ENCODE results near the gene AFF1.
"Not testable (repeated sequence)": the region's sequence is repeated elsewhere in the genome, so short reads cannot be mapped to it uniquely, and the experiment has no call there.

The AFF1 gene

DNA sequence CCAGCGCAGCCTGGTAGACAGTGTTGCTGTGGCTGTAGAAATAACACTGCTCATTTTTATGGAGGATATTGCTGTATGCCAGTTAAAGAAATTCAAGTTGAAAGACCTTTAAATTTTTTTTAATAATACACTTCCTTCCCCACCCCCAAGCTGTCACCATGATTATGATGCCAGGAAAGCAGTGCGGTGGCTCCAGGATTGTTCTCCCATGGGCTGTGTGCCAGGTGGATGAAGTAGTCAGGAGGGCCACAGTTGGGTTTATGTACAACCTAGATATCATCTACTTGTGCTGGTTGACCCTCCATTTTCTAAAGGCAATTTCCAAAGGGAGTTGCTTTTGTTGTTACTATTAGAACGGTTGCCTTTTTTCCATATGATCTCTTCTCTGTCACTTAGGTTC lies 136.6 kb downstream of the AFF1 start:
- TF ChIP-seq GATA1 (IDR thresholded peaks at IDR 0.05; ENCODE audit: low read depth, low read length) (no peak), POLR2A (IDR thresholded peaks at IDR 0.05; ENCODE audit: low read length) (no peak)
- no peak for DNase-seq

DNA sequence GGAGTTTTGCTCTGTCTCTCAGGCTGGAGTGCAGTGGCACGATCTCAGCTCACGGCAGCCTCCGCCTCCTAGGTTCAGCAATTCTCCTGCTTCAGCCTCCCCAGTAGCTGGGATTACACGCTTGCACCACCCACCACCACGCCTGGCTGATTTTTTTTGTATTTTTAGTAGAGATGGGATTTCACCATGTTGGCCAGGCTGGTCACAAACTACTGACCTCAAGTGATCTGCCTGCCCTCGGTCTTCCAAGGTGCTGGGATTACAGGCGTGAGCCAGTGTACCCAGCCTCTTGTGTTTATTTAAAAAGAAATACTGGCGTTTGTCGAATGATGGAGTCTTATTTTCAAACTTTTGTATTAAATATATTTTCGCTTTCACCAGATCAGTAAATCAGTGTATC lies 137.7 kb downstream of the AFF1 start:
- not testable (repeated sequence) for DNase-seq

DNA sequence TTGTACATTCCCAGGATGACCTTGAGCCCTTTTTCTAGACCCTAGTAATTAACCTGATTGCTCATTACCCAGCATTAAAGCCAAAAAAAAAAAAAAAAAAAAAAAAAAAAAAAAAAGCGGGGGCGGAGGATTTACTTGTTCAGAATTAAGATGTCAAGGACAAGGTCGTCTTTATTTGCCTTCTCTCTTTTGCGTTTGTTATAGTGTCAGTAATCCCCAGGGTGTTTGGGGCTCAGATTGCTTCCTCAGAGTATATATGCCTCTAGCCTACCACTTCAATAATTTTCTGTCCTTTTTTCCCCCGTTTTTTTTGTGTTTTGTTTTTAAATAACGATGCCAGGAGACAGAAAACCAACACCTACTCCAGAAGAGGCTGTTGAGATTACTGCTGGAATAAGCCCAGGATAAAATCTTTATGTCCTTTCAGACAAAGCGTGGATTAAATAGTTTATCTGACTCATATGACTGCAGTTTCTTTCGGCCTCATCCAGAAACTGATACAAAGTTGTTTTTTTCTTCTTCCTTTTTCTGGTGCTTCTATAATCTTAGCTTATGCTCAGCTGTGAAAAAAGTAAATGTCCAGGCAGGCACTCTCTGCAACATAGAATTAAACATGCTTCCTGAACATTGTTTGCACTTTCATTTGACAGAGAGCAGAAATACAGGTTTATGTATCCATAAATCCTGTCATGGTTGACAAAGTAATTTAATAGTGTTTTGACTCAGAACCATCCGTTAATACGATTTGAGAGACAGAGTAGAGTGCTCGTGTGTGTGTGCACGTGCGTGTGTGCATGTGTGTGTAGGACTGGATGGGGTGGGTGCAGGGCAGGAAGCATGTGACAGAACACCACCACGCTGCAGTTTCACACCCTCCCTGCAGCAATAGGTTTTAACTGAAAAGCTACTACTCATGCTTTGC lies 138.6 kb downstream of the AFF1 start:
- peak in 1 of 2 experiments; percentile 17 for DNase-seq
- TF ChIP-seq GATA1 (IDR thresholded peaks at IDR 0.05; ENCODE audit: low read depth, low read length), result no peak
- TF ChIP-seq POLR2A (IDR thresholded peaks at IDR 0.05; ENCODE audit: low read length), result no peak

GRCh38 chr4:87074121-87074488 lies 139.3 kb downstream of the AFF1 start:
- no peak for DNase-seq
- TF ChIP-seq POLR2A (IDR thresholded peaks at IDR 0.05; ENCODE audit: low read length) (no peak), GATA1 (IDR thresholded peaks at IDR 0.05; ENCODE audit: low read depth, low read length) (no peak)

DNA sequence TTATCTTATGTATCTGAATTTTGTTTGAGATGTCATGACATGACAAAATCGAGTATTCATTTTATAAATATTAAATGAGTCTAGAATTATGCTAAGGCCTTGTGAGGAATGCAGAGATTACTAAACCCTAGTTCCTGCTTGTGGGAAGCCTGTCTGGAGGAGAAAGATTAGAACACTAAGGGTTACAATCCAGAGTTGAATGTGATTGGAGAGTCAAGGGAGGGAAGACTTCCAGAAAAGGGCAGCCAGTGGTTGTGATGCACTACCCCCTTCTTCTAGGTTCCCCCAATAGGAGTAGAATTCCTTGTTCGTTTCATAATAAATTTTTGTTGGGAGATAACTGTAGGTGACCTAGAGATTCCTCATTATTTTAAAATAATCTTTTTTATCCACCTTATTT lies 141.1 kb downstream of the AFF1 start:
- DNase-seq, result no peak
- TF ChIP-seq POLR2A (IDR thresholded peaks at IDR 0.05; ENCODE audit: low read length) (no peak), GATA1 (IDR thresholded peaks at IDR 0.05; ENCODE audit: low read depth, low read length) (no peak)

DNA sequence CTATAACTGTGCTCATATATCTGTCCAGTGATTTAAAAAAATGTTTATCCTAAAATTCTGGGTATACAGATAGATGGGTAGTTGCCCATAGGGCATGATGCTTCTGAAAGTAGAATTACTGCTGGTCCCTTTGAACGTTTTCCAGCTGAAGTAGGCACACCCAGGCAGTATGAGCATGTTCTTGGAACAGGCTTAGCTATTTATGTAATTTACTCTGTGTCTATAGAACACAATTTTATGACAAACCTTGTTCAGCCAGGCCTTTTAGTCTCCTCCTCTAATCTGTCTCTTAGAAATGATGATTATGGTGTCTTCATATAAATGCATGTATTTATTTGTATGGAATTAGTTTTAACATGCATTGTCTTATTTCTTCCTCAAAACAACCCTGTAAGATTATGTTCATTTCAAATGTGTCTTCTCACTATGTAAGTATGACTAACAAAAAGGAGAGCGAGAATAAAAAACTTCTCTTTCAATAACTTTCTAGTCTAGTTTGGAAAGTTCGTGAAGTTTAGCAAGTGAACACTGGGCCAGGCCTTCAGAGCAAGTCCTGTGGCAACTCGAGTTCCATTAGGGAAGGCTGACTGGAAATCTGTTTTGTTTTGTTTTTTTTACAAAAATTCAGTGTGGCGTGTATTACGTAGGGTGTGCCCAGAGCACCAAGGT lies 142.0 kb downstream of the AFF1 start:
- no peak for TF ChIP-seq POLR2A (IDR thresholded peaks at IDR 0.05; ENCODE audit: low read length)
- no peak for TF ChIP-seq GATA1 (IDR thresholded peaks at IDR 0.05; ENCODE audit: low read depth, low read length)
- DNase-seq, result no peak

- no peak for TF ChIP-seq POLR2A (IDR thresholded peaks at IDR 0.05; ENCODE audit: low read length)
- no peak for TF ChIP-seq GATA1 (IDR thresholded peaks at IDR 0.05; ENCODE audit: low read depth, low read length)
These were observed 143.2 kb downstream of the AFF1 start for GRCh38 chr4:87077914-87078585.

GRCh38 chr4:87078987-87079486 lies 144.2 kb downstream of the AFF1 start:
- DNase-seq, result no peak
- no peak for TF ChIP-seq GATA1 (IDR thresholded peaks at IDR 0.05; ENCODE audit: low read depth, low read length)
- no peak for TF ChIP-seq POLR2A (IDR thresholded peaks at IDR 0.05; ENCODE audit: low read length)

More at GRCh38 chr4:87077914-87078585, 143.2 kb downstream of the AFF1 start:
- no peak for DNase-seq

- peak; percentile 34 to 47 for DNase-seq
- no peak for TF ChIP-seq POLR2A (IDR thresholded peaks at IDR 0.05; ENCODE audit: low read length)
- no peak for TF ChIP-seq GATA1 (IDR thresholded peaks at IDR 0.05; ENCODE audit: low read depth, low read length)
These were observed 145.2 kb downstream of the AFF1 start for GRCh38 chr4:87079967-87080366.

GRCh38 chr4:87080462-87080861 lies 145.7 kb downstream of the AFF1 start:
- TF ChIP-seq GATA1 (IDR thresholded peaks at IDR 0.05; ENCODE audit: low read depth, low read length) (no peak), POLR2A (IDR thresholded peaks at IDR 0.05; ENCODE audit: low read length) (no peak)
- DNase-seq, result no peak

GRCh38 chr4:87081826-87082225 lies 147.0 kb downstream of the AFF1 start:
- DNase-seq, result no peak

GRCh38 chr4:87085732-87086131 lies 150.9 kb downstream of the AFF1 start:
- DNase-seq, result not testable (repeated sequence)

More at GRCh38 chr4:87081826-87082225, 147.0 kb downstream of the AFF1 start:
- TF ChIP-seq GATA1 (IDR thresholded peaks at IDR 0.05; ENCODE audit: low read depth, low read length), result no peak

DNA sequence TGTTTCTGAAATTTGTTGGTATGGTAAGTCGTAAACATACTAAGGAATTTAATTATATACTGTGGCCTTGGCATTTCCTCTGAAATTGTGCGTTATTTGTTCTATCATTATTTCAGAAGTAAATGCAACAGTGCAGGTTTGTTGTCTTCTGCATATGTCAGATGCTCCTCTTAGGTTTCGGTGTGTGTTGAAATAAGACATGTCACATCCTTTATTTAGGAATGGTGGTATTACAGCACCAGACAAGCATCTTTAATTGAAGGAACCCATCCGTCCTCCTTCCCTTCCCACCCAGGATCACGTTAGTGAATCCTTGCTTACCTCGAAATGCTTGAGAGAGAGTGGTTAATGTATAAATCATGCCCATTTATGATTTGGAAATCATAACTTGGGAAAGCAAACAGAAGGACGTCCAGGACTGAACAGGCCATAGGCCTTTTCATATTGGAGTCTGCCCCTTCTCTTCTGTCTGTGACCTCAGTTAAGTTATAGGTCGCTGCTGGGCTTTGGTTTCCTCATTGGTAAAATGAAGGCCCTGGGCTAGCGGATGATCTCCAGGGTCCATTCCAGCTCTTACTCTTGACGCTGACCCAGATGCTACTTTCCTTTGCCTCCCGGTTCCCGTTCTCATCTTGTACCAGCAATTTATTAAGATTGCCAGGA lies 151.5 kb downstream of the AFF1 start:
- DNase-seq, result no peak
- TF ChIP-seq GATA1 (IDR thresholded peaks at IDR 0.05; ENCODE audit: low read depth, low read length) (no peak), POLR2A (IDR thresholded peaks at IDR 0.05; ENCODE audit: low read length) (no peak)

GRCh38 chr4:87087015-87087414 lies 152.2 kb downstream of the AFF1 start:
- TF ChIP-seq GATA1 (IDR thresholded peaks at IDR 0.05; ENCODE audit: low read depth, low read length) (no peak), POLR2A (IDR thresholded peaks at IDR 0.05; ENCODE audit: low read length) (no peak)
- no peak for DNase-seq

Measured in erythroblast (primary cell).